ENCODE results near the gene ADRB2. TPM values are rescaled to one million over a fixed set of nuclear protein-coding genes. Genes with fewer than 3 reads are reported as not detected.
A peak's percentile ranks its signal among the peaks of the same experiment; 100 is the strongest.

The ADRB2 gene
- polyA plus RNA-seq, 3 donors, result 6.8 to 10.9 (median 10.8) TPM

GRCh38 chr5:148849461-148849860 lies 23.1 kb downstream of the ADRB2 start:
- no peak overlapping the region for H3K4me3 ChIP-seq (replicated peaks in 1 of 3; ENCODE audit: low read depth in 2 of 3, low read length in 3 of 3)
- no peaks in the 10 kb centered on the region for H3K9me3 ChIP-seq (replicated peaks in 1 of 2; ENCODE audit: control insufficient read depth in 1 of 2, insufficient read depth in 1 of 2, low read length in 2 of 2)
- no peak overlapping the region for H3K4me3 Mint-ChIP-seq
- peaks cover 0 to 49% of the 10 kb centered on the region in 2 donors for H3K36me3 ChIP-seq (replicated peaks in 1 of 2; ENCODE audit: control insufficient read depth in 1 of 2, insufficient read depth in 2 of 2, low read length in 2 of 2)
- no peaks in the 10 kb centered on the region for H3K27me3 Mint-ChIP-seq (ENCODE audit: low read depth in 3 of 3)
- intact Hi-C loops (cut with micrococcal nuclease), result no loop called here
- peaks cover 16 to 21% of the 10 kb centered on the region in 2 donors for H3K4me1 ChIP-seq (ENCODE audit: control insufficient read depth in 1 of 2, insufficient read depth in 2 of 2, low read length in 2 of 2)
- TF ChIP-seq, protein P1, sequence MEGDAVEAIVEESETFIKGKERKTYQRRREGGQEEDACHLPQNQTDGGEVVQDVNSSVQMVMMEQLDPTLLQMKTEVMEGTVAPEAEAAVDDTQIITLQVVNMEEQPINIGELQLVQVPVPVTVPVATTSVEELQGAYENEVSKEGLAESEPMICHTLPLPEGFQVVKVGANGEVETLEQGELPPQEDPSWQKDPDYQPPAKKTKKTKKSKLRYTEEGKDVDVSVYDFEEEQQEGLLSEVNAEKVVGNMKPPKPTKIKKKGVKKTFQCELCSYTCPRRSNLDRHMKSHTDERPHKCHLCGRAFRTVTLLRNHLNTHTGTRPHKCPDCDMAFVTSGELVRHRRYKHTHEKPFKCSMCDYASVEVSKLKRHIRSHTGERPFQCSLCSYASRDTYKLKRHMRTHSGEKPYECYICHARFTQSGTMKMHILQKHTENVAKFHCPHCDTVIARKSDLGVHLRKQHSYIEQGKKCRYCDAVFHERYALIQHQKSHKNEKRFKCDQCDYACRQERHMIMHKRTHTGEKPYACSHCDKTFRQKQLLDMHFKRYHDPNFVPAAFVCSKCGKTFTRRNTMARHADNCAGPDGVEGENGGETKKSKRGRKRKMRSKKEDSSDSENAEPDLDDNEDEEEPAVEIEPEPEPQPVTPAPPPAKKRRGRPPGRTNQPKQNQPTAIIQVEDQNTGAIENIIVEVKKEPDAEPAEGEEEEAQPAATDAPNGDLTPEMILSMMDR (IDR thresholded peaks at IDR 0.05), result no peak
- no CpG with 5 or more reads among the region's 4 CpGs for WGBS (ENCODE audit: insufficient coverage)
- H3K27me3 ChIP-seq (ENCODE audit: control insufficient read depth in 2 of 2, insufficient read depth in 2 of 2, low read length in 2 of 2), result no peaks in the 10 kb centered on the region
- H3K4me2 ChIP-seq (replicated peaks; ENCODE audit: extremely low read depth, low read length, poor library complexity, severe bottlenecking), result no peak overlapping the region
- H3K9ac ChIP-seq (ENCODE audit: insufficient read depth, low read length, poor library complexity, severe bottlenecking), result no peak overlapping the region
- peaks cover 13% of the 10 kb centered on the region for H3K79me2 ChIP-seq (ENCODE audit: insufficient read depth, low read length)
- H2AFZ ChIP-seq (ENCODE audit: insufficient read depth, low read depth, low read length, poor library complexity, severe bottlenecking), result no peak overlapping the region
- peaks cover 27% of the 10 kb centered on the region for H3K4me1 Mint-ChIP-seq
- H3K36me3 Mint-ChIP-seq, result peaks cover 32 to 56% of the 10 kb centered on the region in 2 donors
- H4K20me1 ChIP-seq (ENCODE audit: insufficient read depth, low read length), result peaks cover 87% of the 10 kb centered on the region
- no peak overlapping the region for H3K27ac ChIP-seq (ENCODE audit: low read depth in 1 of 2, low read length in 2 of 2)
- H3K27ac Mint-ChIP-seq, result peak overlapping the region in 5 of 7 donors; percentile 21 to 68 (median 40)
- H3K9me3 Mint-ChIP-seq, result no peaks in the 10 kb centered on the region
- DNase-seq, result peak in 1 of 3 donors; percentile 37

- no peak overlapping the region for H3K9ac ChIP-seq (ENCODE audit: insufficient read depth, low read length, poor library complexity, severe bottlenecking)
- no CpG with 5 or more reads among the region's 2 CpGs for WGBS (ENCODE audit: insufficient coverage)
- Mint-ChIP-seq H3K4me3 (no peak overlapping the region), H3K4me1 (peaks cover 28% of the 10 kb centered on the region), H3K27ac (no peak overlapping the region), H3K27me3 (ENCODE audit: low read depth in 3 of 3) (no peaks in the 10 kb centered on the region), H3K36me3 (peaks cover 22 to 54% of the 10 kb centered on the region in 2 donors), H3K9me3 (no peaks in the 10 kb centered on the region)
- no peak overlapping the region for H3K27ac ChIP-seq (ENCODE audit: low read depth in 1 of 2, low read length in 2 of 2)
- no peak overlapping the region for H3K4me2 ChIP-seq (replicated peaks; ENCODE audit: extremely low read depth, low read length, poor library complexity, severe bottlenecking)
- H3K36me3 ChIP-seq (replicated peaks in 1 of 2; ENCODE audit: control insufficient read depth in 1 of 2, insufficient read depth in 2 of 2, low read length in 2 of 2), result peaks cover 0 to 39% of the 10 kb centered on the region in 2 donors
- DNase-seq, result no peak
- TF ChIP-seq, protein P1 (IDR thresholded peaks at IDR 0.05), result no peak
- H3K4me3 ChIP-seq (replicated peaks in 1 of 3; ENCODE audit: low read depth in 2 of 3, low read length in 3 of 3), result no peak overlapping the region
- H3K27me3 ChIP-seq (ENCODE audit: control insufficient read depth in 2 of 2, insufficient read depth in 2 of 2, low read length in 2 of 2), result no peaks in the 10 kb centered on the region
- intact Hi-C loops (cut with micrococcal nuclease), result no loop called here
- H4K20me1 ChIP-seq (ENCODE audit: insufficient read depth, low read length), result peaks cover 85% of the 10 kb centered on the region
- no peak overlapping the region for H2AFZ ChIP-seq (ENCODE audit: insufficient read depth, low read depth, low read length, poor library complexity, severe bottlenecking)
- H3K9me3 ChIP-seq (replicated peaks in 1 of 2; ENCODE audit: control insufficient read depth in 1 of 2, insufficient read depth in 1 of 2, low read length in 2 of 2), result no peaks in the 10 kb centered on the region
- peaks cover 16 to 21% of the 10 kb centered on the region in 2 donors for H3K4me1 ChIP-seq (ENCODE audit: control insufficient read depth in 1 of 2, insufficient read depth in 2 of 2, low read length in 2 of 2)
- peaks cover 8% of the 10 kb centered on the region for H3K79me2 ChIP-seq (ENCODE audit: insufficient read depth, low read length)
These were observed 24.4 kb downstream of the ADRB2 start for GRCh38 chr5:148850836-148851235.

Measured in CD14-positive monocyte (primary cell).